ENCODE data around the gene IGSF23. TPM values are rescaled to one million over a fixed set of nuclear protein-coding genes. Genes with fewer than 3 reads are reported as not detected.

Gene IGSF23
- total and polyA plus RNA-seq, 12 donors, result not detected

GRCh38 chr19:44684892-44685863, 71.8 kb downstream of the IGSF23 start:
- intact Hi-C loops (cut with DNase I), result loop anchor here in 1 of 2 donors (5.0 kb wide), 1 partner anchor 37 kb away; no protein-coding TSS in a partner anchor
- Histone ChIP-seq H3K27me3 (no peaks in the 10 kb centered on the region), H3K27ac (peak overlapping the region; percentile 21 to 90 (median 62)), H3K36me3 (replicated peaks in 1 of 2) (no peaks in the 10 kb centered on the region), H3K9me3 (replicated peaks in 1 of 3) (no peaks in the 10 kb centered on the region), H3K4me3 (peak overlapping the region in 1 of 4 donors; percentile 6), H3K4me1 (replicated peaks in 1 of 2) (peaks cover 14 to 25% of the 10 kb centered on the region in 2 donors)
- WGBS, 4 donors, result 22 to 26% (median 24%) methylated on average over 24 to 25 of the region's 25 CpGs
- peak; percentile 74 to 92 (median 86) for DNase-seq
- TF ChIP-seq POLR2A (IDR thresholded peaks at IDR 0.05), result no peak
- no peak for TF ChIP-seq CTCF (IDR thresholded peaks at IDR 0.05)

- Histone ChIP-seq H3K4me1 (replicated peaks in 1 of 2) (peaks cover 14 to 25% of the 10 kb centered on the region in 2 donors), H3K36me3 (replicated peaks in 1 of 2) (no peaks in the 10 kb centered on the region), H3K9me3 (replicated peaks in 1 of 3) (no peaks in the 10 kb centered on the region), H3K4me3 (peak overlapping the region in 1 of 4 donors; percentile 6), H3K27me3 (no peaks in the 10 kb centered on the region), H3K27ac (peak overlapping the region in 3 of 5 donors; percentile 27 to 90 (median 78))
- intact Hi-C loops (cut with DNase I), result loop anchor here in 1 of 2 donors (5.0 kb wide), 1 partner anchor 36 kb away; no protein-coding TSS in a partner anchor
- 49 to 58% (median 54%) methylated on average over 4 of the region's 4 CpGs for WGBS, 4 donors
- DNase-seq, result no peak
- no peak for TF ChIP-seq CTCF (IDR thresholded peaks at IDR 0.05)
- TF ChIP-seq POLR2A (IDR thresholded peaks at IDR 0.05), result no peak
Measured at GRCh38 chr19:44685877-44686276, 72.5 kb downstream of the IGSF23 start.

MicroRNA genes within 50 kb of the gene (microRNA counts, 767-probe panel; counts per million panel counts)
- microRNA hsa-miR-4531, result 0 to 3,144 counts per million in 2 donors

Small RNA genes lying within 50 kb of the gene (microRNA-seq; reads per million reads assigned to microRNA genes)
- gene MIR4531, result 0 reads per million in 3 donors

Small RNA genes lying within 50 kb of the gene (small RNA-seq; reads per million reads assigned to genes)
- gene AC243964.1, result 0 reads per million in 2 donors

Other genes with a start within 250 kb of the IGSF23 start
- gene ZNF285, start 212.0 kb upstream of the IGSF23 start, total RNA-seq, result 1 to 10 TPM; 1.6 to 9.4 (median 4.4) TPM
- gene ZNF285, start 212.0 kb upstream of the IGSF23 start, polyA plus RNA-seq, result 1 to 10 TPM; 2.5 to 4.9 (median 3.0) TPM
- 10 to 100 TPM in 3 of 9 donors, 1 to 10 TPM in 6; 5.0 to 18.5 (median 9.0) TPM for gene ZNF229, start 165.1 kb upstream of the IGSF23 start, total RNA-seq
- gene ZNF229, start 165.1 kb upstream of the IGSF23 start, polyA plus RNA-seq, result 1 to 10 TPM; 2.3 to 8.4 (median 3.0) TPM
- 10 to 100 TPM in 6 of 9 donors, 1 to 10 TPM in 3; 5.5 to 25.9 (median 12.1) TPM for gene ZNF180, start 113.0 kb upstream of the IGSF23 start, total RNA-seq
- 1 to 10 TPM; 4.7 to 8.1 (median 6.8) TPM for gene ZNF180, start 113.0 kb upstream of the IGSF23 start, polyA plus RNA-seq
- gene CEACAM20, start 83.9 kb upstream of the IGSF23 start, total RNA-seq, result under 1 TPM in 2 of 9 donors, not detected in 7; 0.20 to 0.50 TPM
- under 1 TPM in 1 of 3 donors, not detected in 2; 0.07 TPM for gene CEACAM20, start 83.9 kb upstream of the IGSF23 start, polyA plus RNA-seq
- gene PVR, start 30.3 kb downstream of the IGSF23 start, total RNA-seq, result 10 to 100 TPM; 31.9 to 57.8 (median 45.0) TPM
- 10 to 100 TPM; 28.7 to 56.0 (median 45.0) TPM for gene PVR, start 30.3 kb downstream of the IGSF23 start, polyA plus RNA-seq
- gene CEACAM19, start 57.9 kb downstream of the IGSF23 start, total RNA-seq, result 10 to 100 TPM in 1 of 9 donors, 1 to 10 TPM in 8; 1.6 to 11.0 (median 3.1) TPM
- 10 to 100 TPM in 2 of 3 donors, 1 to 10 TPM in 1; 2.2 to 38.2 (median 26.4) TPM for gene CEACAM19, start 57.9 kb downstream of the IGSF23 start, polyA plus RNA-seq
- gene CEACAM16, start 85.6 kb downstream of the IGSF23 start, total RNA-seq, result under 1 TPM in 3 of 9 donors, not detected in 6; 0.27 to 0.69 (median 0.30) TPM
- 1 to 10 TPM in 1 of 3 donors, under 1 TPM in 1, not detected in 1; 0.57 to 1.4 TPM for gene CEACAM16, start 85.6 kb downstream of the IGSF23 start, polyA plus RNA-seq
- 10 to 100 TPM in 8 of 9 donors, under 1 TPM in 1; 1.00 to 85.1 (median 47.6) TPM for gene BCL3, start 135.1 kb downstream of the IGSF23 start, total RNA-seq
- gene BCL3, start 135.1 kb downstream of the IGSF23 start, polyA plus RNA-seq, result 100 to 1,000 TPM in 1 of 3 donors, 10 to 100 TPM in 2; 10.2 to 120 (median 45.9) TPM
- gene CBLC, start 164.3 kb downstream of the IGSF23 start, total RNA-seq, result under 1 TPM in 1 of 9 donors, not detected in 8; 0.14 TPM
- gene CBLC, start 164.3 kb downstream of the IGSF23 start, polyA plus RNA-seq, result under 1 TPM in 1 of 3 donors, not detected in 2; 0.13 TPM
- gene BCAM, start 195.5 kb downstream of the IGSF23 start, total RNA-seq, result 10 to 100 TPM in 8 of 9 donors, 1 to 10 TPM in 1; 7.5 to 81.1 (median 43.4) TPM
- 10 to 100 TPM in 2 of 3 donors, 1 to 10 TPM in 1; 5.1 to 68.4 (median 55.1) TPM for gene BCAM, start 195.5 kb downstream of the IGSF23 start, polyA plus RNA-seq
- 100 to 1,000 TPM in 8 of 9 donors, 10 to 100 TPM in 1; 97.7 to 243 (median 131) TPM for gene NECTIN2, start 232.7 kb downstream of the IGSF23 start, total RNA-seq
- gene NECTIN2, start 232.7 kb downstream of the IGSF23 start, polyA plus RNA-seq, result 100 to 1,000 TPM in 2 of 3 donors, 10 to 100 TPM in 1; 82.7 to 139 (median 124) TPM

Measured in adrenal gland (tissue), 12 donors.